GM19372 (cell line): ENCODE data around the gene CD81.
A peak's percentile ranks its signal among the peaks of the same experiment; 100 is the strongest.

Experiments used
- ATAC-seq: cut with Tn5 transposase; IDR thresholded peaks from one replicate; pipeline ENCODE4 v1.9.1; 2021; ENCODE audit warnings: mild to moderate bottlenecking, low read depth, moderate library complexity; ENCODE audit not compliant: unreplicated experiment

The CD81 gene

DNA sequence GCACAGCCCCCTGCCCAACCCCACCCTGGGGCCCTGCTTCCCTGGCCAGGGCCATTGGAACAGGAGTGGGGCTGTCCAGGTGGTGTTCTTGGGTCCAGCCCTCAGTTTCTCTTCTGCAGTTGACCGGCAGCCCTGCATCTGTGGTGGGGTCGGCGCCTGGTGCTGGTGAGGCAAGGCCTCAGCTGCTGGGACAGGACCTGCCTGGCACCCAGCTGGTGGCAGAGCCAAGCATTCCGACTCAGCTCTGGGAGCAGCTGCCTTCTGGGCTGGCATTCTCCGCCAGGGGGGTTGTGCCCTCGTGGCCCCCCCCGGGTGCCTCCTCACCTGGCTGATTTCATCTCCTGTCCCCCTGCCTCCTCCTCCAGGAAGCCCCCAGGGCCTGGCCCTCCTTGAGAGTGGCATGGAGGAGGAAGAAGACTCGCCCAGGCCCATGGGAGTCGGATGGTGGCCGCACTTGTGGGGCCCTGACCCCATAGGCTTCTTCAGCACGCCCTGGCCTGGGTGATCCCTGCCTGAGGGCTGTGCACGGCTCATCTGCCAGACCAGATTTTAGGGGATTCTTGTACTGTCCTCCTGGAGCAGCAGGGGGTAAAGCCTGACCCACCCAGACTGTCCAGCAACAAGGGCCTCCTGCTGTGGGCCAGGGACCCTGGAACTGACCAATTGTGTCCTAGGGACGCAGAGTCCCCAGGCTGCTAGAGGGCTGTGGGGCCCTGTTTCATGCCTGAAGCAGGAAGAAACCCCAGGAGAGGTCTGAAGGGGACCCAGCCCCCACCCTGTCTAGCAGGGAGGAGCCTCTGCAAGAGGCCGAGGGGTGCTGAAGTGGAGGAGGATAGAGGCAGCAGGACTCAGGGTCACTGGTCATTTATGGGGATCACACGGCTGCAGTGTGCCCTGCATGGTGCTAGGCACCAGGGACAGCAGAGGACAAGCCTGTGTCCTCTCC, 11.6 kb downstream of the CD81 start:
- ATAC-seq: no peak

- no peak for ATAC-seq
These were observed 12.4 kb downstream of the CD81 start for GRCh38 chr11:2389377-2390026.

GRCh38 chr11:2390091-2390724, 13.1 kb downstream of the CD81 start:
- ATAC-seq: no peak

DNA sequence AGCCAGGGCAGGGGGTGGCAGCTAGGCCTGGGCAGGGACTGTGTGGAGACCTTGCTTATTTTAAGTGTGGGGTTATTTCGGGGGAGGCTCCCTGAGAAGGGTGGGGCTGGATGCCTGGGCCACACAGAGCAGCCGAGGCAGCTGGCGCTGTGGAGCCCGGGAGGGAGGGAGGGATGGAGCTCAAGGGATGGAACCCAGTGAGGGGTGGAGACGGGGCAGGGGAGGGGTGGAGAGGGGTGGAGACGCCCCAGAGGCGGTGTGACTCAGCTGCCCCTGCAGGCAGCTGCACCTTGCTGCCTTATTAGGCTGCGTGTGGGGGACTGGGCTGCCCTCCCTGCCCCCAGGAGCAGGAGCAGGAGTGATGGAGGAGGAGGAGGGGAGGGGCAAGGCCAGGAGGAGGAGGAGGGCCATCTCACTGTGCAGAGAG, 13.6 kb downstream of the CD81 start:
- no peak for ATAC-seq

DNA sequence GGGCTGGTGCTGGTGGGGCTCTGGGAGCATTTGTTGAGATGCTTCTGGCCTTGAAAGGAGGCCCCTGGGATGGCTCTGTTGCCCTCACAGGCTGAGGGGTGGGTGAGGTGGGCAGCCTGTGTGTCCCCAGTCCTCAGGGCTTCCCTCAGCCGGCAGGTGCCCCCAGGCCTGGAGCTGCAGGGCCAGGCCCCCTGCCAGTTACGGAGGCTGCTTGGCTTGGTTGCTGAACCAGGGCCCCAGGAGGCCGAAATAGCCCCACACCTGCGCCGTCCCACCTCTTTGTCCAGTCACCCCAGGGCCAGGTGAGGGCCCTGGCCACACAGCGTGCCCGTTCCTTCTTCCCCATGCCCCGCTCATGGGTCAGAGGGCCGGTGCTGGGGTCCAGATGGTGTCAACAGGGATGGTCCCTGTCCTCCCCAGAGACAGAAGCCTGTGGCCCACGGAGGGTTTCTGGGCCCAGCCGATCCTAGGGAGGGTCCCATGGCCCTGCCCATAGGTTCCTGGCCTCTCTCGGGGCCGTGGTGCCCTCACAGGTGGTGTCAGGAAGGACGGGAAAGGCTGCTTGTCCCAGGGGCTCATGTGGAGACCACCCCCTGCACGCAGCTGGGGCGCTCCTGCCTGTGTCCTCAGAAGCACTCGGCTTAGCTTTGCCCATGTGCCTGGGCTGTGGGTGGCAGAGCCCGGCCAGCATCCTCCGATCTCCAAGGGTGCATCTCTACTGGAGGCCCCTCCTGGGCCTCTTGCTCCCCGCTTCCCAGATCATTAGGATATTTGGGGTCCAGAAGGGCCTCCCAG, 14.3 kb downstream of the CD81 start:
- no peak for ATAC-seq

GRCh38 chr11:2392241-2392959, 15.3 kb downstream of the CD81 start:
- ATAC-seq: no peak

GRCh38 chr11:2393111-2393868, 16.2 kb downstream of the CD81 start:
- ATAC-seq: no peak

DNA sequence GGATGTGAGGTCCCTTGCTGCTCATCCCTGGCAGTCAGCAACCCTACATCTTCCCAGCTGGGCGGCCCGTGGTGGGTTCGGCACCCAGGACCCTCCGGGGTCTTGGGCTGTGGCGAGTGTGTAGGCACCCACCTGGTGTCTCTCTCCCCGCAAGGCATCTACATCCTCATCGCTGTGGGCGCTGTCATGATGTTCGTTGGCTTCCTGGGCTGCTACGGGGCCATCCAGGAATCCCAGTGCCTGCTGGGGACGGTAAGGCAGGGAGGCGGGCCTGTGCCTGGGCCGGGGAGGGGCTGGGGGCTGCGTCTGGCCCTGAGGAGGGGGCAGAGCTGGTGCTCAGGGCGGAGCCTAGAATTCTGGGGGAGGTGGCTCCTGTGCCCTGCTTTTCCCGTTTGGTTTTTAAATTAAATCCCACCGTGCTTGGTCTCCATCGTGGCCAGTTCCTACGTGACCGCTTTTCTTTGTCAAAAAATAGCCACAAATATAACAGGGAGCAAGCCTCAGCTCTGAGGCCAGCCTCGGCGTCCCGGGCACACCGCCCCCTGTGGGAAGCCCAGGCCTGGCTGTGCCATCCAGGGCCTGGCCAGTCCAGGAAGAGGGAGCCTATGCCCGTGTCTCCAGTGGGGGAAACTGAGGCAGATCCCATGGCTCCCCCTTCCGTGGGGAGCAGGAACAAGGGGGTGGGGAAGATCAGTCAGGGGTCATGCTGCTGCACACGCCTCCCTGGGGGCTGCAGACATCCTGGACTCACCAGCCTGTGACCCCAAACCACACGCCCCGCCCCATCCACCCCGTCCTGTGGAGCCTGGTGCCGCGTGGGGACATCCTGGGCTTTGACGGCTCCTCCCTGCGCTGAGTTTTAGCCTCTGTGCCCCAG, 17.1 kb downstream of the CD81 start:
- ATAC-seq: no peak

DNA sequence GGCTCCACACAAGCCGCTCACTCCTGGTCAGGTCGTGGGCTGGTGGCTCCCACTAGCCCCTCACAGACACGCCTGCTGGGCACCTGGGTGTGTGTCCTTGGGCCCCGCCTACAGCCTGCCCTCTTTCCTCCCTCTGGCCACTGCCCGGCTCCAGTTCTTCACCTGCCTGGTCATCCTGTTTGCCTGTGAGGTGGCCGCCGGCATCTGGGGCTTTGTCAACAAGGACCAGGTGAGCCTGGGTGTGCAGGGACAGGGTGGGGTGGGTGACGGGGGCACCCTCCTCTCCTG, 17.7 kb downstream of the CD81 start:
- no peak for ATAC-seq

DNA sequence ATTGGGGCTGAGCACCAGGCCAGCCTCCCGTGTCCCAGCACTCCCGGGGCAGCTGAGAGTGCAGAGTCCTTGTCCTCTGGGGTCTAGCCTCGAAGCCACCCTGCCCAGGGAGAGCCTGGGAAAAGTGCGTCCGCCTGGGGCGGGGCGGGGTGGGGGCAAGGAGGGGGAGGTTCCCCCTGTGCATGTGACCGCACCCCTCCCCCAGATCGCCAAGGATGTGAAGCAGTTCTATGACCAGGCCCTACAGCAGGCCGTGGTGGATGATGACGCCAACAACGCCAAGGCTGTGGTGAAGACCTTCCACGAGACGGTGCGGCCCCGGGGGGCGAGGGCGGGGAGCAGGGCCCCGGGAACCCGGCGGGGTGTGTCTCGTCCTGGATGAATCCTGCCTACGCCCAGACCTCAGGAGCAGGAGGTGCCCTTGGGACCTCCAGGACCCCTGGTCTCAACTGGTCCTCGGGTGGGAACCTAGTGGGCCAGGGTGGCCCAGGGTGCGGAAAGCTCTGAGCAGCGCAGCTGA, 18.2 kb downstream of the CD81 start:
- ATAC-seq: no peak

DNA sequence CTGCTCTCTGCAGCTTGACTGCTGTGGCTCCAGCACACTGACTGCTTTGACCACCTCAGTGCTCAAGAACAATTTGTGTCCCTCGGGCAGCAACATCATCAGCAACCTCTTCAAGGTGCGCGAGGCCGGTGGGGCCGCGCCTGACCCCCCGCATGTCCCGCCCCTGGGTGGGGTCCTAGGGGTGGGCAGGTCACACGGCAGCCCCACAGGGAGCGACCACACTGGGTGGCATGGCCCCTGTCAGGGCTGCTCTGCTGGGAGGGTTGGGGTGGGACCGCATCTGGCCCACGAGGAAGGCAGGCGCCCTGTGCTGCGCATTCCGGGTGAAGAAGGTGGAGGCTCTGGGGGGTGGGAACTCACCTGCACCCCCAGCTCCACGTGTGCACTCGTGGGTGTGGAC, 18.7 kb downstream of the CD81 start:
- no peak for ATAC-seq

DNA sequence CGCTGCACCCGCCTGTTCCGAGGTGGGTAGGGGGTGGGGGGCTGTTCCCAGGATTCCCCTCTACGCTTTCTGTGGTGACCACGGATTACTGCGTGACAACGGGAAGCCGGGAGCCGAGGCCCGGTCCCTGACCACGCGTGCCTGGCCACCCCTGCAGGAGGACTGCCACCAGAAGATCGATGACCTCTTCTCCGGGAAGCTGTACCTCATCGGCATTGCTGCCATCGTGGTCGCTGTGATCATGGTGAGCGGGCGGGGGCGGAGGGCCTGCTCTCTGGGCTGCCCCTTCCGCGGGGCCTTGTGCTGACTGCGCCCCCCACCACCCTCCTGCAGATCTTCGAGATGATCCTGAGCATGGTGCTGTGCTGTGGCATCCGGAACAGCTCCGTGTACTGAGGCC, 19.4 kb downstream of the CD81 start:
- no peak for ATAC-seq

DNA sequence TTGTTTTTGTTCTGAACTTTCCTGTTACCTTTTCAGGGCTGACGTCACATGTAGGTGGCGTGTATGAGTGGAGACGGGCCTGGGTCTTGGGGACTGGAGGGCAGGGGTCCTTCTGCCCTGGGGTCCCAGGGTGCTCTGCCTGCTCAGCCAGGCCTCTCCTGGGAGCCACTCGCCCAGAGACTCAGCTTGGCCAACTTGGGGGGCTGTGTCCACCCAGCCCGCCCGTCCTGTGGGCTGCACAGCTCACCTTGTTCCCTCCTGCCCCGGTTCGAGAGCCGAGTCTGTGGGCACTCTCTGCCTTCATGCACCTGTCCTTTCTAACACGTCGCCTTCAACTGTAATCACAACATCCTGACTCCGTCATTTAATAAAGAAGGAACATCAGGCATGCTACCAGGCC, 19.9 kb downstream of the CD81 start:
- no peak for ATAC-seq

DNA sequence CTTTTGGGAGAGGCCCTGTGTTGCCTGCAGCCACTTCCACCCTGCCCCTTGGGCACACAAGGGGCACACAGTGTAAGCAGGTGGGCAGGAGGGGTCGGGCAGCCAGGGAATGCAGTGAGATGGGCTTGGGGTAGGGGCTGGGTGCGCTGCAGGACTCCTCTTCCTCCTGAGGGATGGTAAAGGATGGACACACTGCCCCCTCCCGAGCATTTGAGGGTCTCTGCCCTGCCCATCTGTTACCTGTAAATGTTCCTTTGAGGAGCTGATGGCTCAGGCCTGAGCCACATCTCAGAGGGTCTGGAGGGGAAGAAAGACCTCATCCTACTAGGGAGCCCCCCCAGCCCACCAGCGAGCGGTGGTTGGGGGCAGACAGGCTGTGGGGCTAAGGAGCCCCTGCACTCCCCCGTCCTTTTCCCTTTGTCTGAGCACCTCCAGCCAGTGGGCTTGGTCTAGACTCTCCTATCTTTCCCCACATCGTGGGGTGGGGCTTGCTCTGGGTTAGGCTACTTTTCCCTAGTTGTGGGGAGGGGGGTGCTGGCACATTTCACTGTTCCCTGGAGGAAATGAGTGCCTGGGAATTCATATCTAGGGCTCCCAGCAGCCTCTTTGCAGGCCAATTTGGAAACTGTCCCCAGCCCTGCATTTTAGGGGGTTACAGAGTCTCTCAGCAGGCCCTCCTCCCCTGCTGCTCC, 21.7 kb downstream of the CD81 start:
- ATAC-seq: no peak

DNA sequence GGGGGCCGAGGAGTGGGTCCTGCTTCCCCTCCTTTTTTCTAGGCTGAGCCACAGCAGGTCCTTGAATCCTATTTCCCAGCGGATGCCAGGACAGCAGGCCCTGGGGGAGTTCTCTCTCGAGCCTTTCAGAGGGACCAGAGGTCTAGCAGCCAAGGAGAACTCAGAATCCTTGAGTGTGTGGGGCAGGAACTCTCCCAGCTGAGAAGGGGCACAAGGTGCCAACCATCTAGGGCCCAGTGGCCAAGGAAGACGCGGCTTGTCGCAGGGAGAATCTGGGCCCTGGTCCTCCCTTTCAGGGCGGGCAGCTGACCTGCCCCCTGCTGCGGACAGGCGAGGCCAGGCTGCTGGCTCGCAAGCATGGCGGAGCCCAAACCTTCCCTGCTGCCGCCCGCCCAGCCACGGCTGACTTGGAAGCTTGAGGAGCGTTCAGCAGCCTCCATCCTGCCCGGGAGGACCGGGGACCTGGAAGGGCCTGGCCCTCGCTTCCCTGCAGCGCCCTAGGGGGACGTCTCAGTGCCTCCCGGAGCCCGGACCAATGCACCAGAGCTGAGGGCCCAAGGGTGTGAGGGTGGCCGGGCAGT, 22.5 kb downstream of the CD81 start:
- no peak for ATAC-seq

DNA sequence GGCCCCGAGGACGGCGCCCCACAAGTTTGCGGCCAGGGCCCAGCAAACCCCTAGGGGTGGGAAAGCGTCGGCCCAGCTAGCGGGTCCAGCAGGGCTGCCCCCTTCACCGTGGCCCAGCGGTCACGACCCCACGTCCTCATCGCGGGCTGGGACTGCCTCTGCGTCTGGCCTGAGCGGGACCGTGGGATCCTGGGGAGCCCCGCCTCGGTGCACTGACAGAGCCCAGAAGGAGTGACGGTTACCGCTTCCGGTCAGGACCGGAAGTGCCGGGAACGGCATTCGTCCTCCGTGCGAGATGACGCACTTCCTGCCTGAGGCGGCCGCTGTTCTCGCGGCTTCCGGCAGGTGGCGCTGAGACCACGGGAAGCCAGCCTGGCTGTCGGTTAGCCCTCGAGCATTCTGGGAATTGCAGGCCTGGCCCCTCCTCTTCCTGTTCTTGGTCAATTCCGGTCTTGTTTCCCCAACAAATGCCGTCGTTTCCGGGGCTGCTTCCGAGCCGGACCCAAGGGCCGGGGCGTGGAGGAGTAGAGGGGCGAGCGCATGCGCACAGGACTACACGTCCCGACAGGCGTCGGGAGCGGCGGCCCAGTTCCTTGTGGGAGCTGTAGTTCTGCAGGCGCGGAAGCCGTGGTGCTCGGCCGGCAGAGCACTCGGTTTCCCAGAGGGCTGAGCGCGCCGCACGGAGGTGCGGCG, 23.1 kb downstream of the CD81 start, which contains the start of gene TSSC4:
Gene TSSC4, plus strand, starts transcription at position 682 of the 693 bp plus-strand sequence. CDS start 1,884 bp downstream, outside the sequence.
- ATAC-seq: peak; percentile 90
